KMS-11 (cell line): ENCODE measurements around the gene GCM1.

Source experiments
- H2AFZ ChIP-seq: fragments of 200-600 bp; sonication (generic); 2 replicates; pipeline ENCODE4 v1.6.1; 2016; ENCODE audit warnings: antibody characterized with exemption, mixed run types, low read depth
- H3K27ac ChIP-seq: fragments of 200-600 bp; sonication (generic); 2 replicates; pipeline ENCODE4 v1.6.1; 2016; ENCODE audit warnings: mild to moderate bottlenecking, mixed run types
- H3K27me3 ChIP-seq: fragments of 200-600 bp; sonication (generic); 2 replicates; pipeline ENCODE4 v1.6.1; 2017; ENCODE audit warnings: mild to moderate bottlenecking, low read depth, mixed run types, moderate library complexity; ENCODE audit not compliant: insufficient read depth
- H3K36me3 ChIP-seq: fragments of 200-600 bp; sonication (generic); 2 replicates; pipeline ENCODE4 v1.6.1; 2017; ENCODE audit warnings: mild to moderate bottlenecking, mixed run types; ENCODE audit not compliant: insufficient read depth
- H3K4me1 ChIP-seq: fragments of 200-600 bp; sonication (generic); 2 replicates; pipeline ENCODE4 v1.6.1; 2016; ENCODE audit warnings: mild to moderate bottlenecking, low read depth, mixed run types; ENCODE audit not compliant: poor library complexity, severe bottlenecking
- H3K4me2 ChIP-seq: fragments of 200-600 bp; sonication (generic); 2 replicates; pipeline ENCODE4 v1.7.0; 2016; ENCODE audit warnings: mild to moderate bottlenecking, mixed run types
- H3K4me3 ChIP-seq: fragments of 200-600 bp; sonication (generic); IDR thresholded peaks from 2 replicates; pipeline ENCODE4 v1.6.1; 2017; ENCODE audit warnings: low read depth, low read length, mixed read lengths; ENCODE audit not compliant: insufficient read depth
- H3K79me2 ChIP-seq: fragments of 200-600 bp; sonication (generic); 2 replicates; pipeline ENCODE4 v1.6.1; 2016; ENCODE audit warnings: low read depth, mixed run types; ENCODE audit not compliant: insufficient read depth
- H3K9ac ChIP-seq: fragments of 200-600 bp; sonication (generic); 2 replicates; pipeline ENCODE4 v1.6.1; 2016; ENCODE audit warnings: mild to moderate bottlenecking, mixed run types
- H4K20me1 ChIP-seq: fragments of 200-600 bp; sonication (generic); 2 replicates; pipeline ENCODE4 v1.6.1; 2016; ENCODE audit warnings: mild to moderate bottlenecking, mixed run types; ENCODE audit not compliant: insufficient read depth
- CTCF ChIP-seq: fragments of 200-600 bp; sonication (generic); conservative IDR thresholded peaks from 2 replicates; pipeline ENCODE4 v1.6.1; 2017; ENCODE audit warnings: low read depth, mild to moderate bottlenecking, antibody characterized with exemption, low read length, moderate library complexity, mixed read lengths

GCM1 gene

GRCh38 chr6:53130569-53131290 lies 17.9 kb downstream of the GCM1 start:
- no peak overlapping the region for H3K4me2 ChIP-seq
- H3K79me2 ChIP-seq: no peaks in the 10 kb centered on the region
- no peaks in the 10 kb centered on the region for H3K4me1 ChIP-seq
- no peaks in the 10 kb centered on the region for H3K27me3 ChIP-seq
- H3K36me3 ChIP-seq: no peaks in the 10 kb centered on the region
- TF ChIP-seq CTCF: no peak
- H3K4me3 ChIP-seq: no peak overlapping the region
- no peak overlapping the region for H2AFZ ChIP-seq
- no peak overlapping the region for H3K9ac ChIP-seq
- no peak overlapping the region for H3K27ac ChIP-seq
- no peaks in the 10 kb centered on the region for H4K20me1 ChIP-seq

GRCh38 chr6:53128842-53129241 lies 19.8 kb downstream of the GCM1 start:
- Histone ChIP-seq H3K4me1 (no peaks in the 10 kb centered on the region), H3K4me3 (no peak overlapping the region), H4K20me1 (no peaks in the 10 kb centered on the region), H3K79me2 (no peaks in the 10 kb centered on the region), H3K27me3 (no peaks in the 10 kb centered on the region), H3K36me3 (no peaks in the 10 kb centered on the region), H2AFZ (no peak overlapping the region), H3K27ac (no peak overlapping the region), H3K4me2 (no peak overlapping the region), H3K9ac (no peak overlapping the region)
- TF ChIP-seq CTCF: no peak

GRCh38 chr6:53125276-53125675 lies 23.4 kb downstream of the GCM1 start:
- Histone ChIP-seq H3K79me2 (no peaks in the 10 kb centered on the region), H3K27ac (no peak overlapping the region), H3K4me3 (no peak overlapping the region), H2AFZ (no peak overlapping the region), H3K9ac (no peak overlapping the region), H3K36me3 (no peaks in the 10 kb centered on the region), H3K27me3 (no peaks in the 10 kb centered on the region), H3K4me1 (no peaks in the 10 kb centered on the region), H4K20me1 (no peaks in the 10 kb centered on the region), H3K4me2 (no peak overlapping the region)
- TF ChIP-seq CTCF: no peak

- no peak overlapping the region for H3K4me2 ChIP-seq
- H2AFZ ChIP-seq: no peak overlapping the region
- H3K27ac ChIP-seq: no peak overlapping the region
- H3K36me3 ChIP-seq: no peaks in the 10 kb centered on the region
- no peaks in the 10 kb centered on the region for H3K79me2 ChIP-seq
- no peaks in the 10 kb centered on the region for H4K20me1 ChIP-seq
- H3K4me3 ChIP-seq: no peak overlapping the region
- H3K27me3 ChIP-seq: no peaks in the 10 kb centered on the region
- no peaks in the 10 kb centered on the region for H3K4me1 ChIP-seq
- no peak overlapping the region for H3K9ac ChIP-seq
- TF ChIP-seq CTCF: no peak
Measured at GRCh38 chr6:53124131-53124800, 24.4 kb downstream of the GCM1 start.
